Ammon's horn (tissue), 1 donor: ENCODE data around the gene FAM111A.
A peak's percentile ranks its signal among the peaks of the same experiment; 100 is the strongest.

ENCODE experiments used
- DNase-seq: peaks from one replicate; pipeline ENCODE4 v3.0.0-alpha.2; 2016; ENCODE audit warnings: low spot score

Gene FAM111A

GRCh38 chr11:59180168-59180776, 37.6 kb downstream of the FAM111A start:
- peak; percentile 71 for DNase-seq

DNA sequence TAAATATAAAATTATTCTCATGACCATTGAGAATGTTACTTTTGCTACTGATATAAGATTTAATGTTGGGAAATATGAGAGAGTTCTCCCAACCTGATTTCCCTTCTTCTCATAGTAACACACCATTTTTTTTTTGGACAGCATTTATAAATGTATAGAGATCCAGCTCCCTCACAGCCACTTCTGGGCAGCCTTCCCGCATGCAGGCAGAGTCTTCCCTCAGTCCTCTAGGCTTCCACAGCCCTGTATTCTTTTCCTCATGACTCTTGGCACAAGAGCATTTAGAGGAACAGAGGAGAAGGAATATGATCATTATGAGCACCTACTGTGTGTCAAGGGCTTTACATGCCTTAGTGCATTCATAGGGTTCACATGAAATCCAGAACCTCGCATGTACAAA, 38.3 kb downstream of the FAM111A start:
- DNase-seq = no peak

DNA sequence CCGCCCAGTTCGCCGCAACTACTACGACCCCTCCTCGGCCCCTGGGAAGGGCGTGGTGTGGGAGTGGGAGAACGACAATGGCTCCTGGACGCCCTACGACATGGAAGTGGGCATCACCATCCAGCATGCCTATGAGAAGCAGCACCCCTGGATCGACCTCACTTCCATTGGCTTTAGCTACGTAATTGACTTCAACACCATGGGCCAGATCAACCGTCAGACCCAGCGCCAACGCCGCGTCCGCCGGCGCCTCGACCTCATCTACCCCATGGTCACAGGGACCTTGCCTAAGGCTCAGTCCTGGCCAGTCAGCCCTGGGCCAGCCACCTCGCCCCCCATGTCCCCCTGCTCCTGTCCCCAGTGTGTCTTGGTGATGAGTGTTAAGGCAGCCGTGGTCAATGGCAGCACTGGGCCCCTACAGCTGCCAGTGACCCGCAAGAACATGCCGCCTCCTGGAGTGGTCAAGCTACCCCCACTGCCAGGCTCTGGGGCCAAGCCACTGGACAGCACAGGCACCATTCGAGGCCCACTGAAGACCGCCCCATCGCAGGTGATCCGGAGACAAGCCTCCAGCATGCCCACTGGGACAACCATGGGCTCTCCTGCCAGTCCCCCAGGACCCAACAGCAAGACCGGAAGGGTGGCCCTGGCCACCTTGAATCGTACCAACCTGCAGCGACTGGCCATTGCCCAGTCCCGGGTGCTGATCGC, 39.2 kb downstream of the FAM111A start:
- no peak for DNase-seq

DNA sequence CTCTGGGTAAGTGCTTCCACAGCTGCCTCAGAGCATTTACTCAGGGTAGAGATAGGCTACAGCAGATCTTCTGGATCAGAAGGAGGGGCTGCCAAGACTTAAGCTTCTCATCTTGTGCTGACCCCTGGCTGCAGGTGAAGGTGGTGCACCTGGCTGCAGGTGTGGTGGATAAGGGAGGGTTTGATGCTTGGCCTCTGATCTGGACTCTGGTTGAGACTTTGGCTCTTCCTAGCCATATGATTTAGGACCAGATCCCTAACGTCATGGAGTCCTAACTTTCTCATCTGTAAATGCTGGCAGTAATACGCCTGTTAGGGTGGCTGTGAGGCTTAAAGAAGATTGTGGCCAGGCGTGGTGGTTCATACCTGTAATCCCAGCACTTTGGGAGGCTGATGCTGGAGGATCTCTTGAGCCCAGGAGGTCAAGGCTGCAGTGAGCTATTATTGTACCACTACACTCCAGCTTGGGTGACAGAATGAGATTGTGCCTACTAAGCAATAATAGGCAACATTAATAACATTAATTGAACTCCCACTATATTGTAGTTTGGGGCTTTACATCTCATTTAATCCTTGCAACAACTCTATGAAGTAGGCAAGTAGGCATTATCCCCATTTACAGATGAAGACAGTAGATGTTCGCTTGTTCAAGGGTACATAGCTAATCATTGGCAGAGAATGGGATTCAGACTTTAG, 39.9 kb downstream of the FAM111A start:
- no peak for DNase-seq

DNA sequence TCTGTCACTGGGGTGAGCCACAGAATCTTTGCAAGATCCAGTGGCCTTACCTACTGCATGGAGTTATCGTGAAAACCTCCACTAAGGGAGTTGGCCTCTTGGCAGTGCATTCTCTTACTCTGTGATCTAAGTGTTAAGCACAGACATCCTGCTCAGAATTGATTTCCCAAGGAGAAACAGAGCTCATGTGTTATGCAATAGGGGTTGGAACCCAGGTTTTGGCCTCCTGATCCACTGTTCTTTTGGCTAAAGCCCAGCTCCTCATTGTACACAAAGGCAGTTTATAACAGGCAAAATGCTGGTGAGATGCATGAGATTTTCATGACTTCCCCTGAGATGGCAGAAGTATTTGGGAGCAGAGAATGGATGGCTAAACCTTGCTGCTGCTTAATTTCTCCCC, 41.1 kb downstream of the FAM111A start:
- no peak for DNase-seq

DNA sequence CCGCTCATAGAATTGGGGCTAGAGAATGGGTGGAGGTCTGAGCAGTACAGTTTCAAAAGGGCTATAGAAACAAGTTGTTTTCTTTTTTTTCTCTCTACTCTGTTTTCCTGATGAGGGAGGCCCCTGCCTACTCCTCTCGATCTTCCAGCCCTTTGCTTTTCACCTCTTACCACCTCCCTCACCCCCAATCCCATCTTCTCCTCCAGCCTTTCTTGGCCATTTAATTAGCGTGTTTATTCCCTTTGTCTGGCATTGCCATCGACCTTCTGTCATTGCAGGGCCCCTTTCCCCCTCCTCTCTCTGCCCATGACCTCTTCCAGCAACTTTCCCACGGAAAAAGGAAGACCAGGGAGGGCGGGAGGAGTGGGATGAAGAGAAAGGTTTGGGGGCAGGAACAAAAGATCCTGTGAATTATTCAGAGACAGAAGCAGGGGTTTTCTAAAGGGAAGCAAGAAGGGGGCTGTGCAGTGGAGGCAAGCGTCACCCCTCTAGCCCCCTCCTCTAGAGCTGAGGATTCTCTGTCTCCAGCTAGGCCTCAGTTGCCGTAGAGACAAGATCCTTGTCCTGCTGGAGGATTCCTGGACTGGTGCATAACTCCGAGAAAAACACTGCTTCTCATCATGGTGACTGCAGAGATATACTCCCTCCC, 42.2 kb downstream of the FAM111A start:
- DNase-seq = no peak

DNA sequence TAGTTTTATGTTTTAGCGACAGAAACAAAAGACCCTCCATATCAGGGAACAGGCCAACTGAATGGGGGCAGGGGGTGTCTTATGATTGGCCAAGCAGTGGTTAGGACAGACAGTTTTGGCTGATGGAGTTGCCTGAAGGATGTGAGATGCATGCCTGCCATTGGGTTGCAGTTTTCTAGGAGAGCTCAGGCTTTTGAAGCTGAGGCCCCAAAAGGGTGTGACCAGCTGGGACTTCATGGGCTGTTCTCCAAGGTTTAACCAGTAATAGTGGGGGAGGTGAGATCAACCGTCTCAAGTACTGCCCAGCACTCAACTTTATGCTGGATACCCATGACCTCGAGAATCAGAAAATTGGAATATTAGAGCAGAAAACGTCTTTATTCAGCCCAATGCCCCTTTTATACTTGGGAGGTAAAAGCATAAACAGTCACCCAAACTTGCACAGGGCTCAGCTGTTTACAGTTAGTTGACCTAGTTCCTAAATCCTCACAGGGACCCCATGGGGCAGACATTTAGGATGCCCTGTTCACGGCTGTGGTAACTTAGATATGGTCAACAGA, 42.8 kb downstream of the FAM111A start:
- DNase-seq = no peak

- peak; percentile 51 for DNase-seq
These were observed 43.5 kb downstream of the FAM111A start for GRCh38 chr11:59186130-59186594.

DNA sequence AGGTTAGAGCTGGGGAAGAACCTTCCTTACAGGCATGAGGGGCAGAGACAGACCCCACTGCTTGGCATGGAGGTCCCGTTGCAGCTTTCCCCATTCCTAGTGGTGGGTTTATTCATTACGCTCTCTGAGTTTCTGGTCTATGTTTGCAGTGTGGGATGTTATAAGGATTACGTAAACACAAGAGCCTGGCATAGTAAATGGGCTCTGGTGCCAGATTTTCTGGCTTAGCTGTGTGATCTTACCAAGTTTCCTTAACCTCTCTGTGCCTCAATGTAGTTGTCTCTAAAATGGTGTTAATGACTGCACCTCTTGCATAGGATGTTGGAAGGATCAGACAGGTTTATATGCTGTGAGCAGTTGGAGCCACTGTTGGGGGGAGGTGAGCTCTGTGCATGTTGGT, 44.4 kb downstream of the FAM111A start:
- DNase-seq = no peak

DNA sequence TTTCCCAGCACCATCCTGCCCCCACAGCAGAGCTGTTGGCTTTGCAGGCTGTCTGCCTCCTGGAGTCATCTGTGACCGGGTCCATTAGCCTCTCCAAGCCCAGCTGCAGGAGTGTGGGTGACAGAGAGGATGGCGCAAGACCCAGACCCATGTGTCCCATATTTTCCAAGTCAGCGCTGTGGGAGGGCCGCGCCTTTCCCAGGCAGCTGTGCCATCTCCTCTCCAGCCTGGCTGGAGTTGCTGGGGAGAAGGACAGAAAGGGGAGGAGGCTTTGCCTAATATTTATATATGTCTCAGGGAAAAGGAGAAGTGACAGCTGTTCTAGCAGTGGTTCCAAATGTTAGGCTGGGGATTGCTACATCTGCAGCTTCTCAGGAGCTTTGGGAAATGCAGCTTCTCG, 44.9 kb downstream of the FAM111A start:
- DNase-seq = no peak

DNA sequence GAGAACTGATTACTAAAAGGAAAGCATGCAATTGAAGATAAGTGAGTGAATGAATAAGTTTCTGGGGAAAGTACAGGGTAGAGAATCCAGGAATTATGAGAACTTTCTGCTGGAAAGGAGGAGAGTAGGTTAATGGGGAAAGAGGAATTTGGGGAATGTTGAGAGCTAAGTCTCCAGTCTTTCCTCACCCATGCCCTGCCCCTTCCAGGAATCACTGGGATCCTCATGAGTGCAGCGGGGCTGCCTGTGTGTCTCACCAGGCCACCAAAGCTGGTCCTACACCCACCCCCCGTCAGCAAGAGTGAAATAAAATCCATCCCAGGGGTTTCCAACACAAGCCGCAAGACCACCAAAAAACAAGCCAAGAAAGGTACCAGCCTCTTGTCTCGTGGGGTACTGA, 46.3 kb downstream of the FAM111A start:
- no peak for DNase-seq

DNA sequence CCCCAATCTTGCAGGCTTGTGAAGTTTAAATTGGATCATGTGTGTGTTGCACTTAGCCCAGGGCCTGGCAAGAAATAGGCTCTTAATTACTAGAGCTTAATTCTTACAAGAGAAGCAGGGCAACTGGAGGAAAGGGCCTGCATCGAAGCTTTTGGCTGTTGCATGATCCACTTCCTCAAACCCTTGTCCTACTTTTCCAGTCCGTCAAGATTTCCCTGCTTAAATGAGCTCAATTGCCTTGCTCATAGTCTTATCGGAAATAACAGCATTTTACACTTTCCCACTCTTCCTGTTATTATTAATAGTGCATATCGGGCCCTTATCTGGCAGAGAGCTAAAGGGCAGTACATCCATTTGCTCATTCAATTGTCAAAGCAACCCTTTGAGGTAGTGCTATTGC, 47.3 kb downstream of the FAM111A start:
- no peak for DNase-seq

GRCh38 chr11:59191095-59191494, 48.4 kb downstream of the FAM111A start:
- no peak for DNase-seq

DNA sequence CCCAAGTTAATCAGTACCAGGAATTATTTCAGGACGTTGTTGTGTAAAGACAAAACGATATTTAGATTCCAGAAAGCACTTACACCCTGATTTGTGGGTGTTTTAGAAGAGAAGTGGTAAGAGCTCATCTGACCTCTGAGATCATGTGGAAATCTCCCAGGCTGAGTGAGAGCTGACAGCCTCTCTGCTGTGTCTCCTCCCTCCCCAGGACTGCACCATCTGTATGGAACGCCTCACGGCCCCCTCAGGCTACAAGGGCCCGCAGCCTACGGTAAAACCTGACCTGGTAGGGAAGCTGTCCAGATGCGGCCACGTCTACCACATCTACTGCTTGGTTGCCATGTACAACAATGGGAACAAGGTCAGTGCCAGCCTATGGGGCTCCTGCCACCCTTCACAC, 49.2 kb downstream of the FAM111A start:
- DNase-seq = no peak

DNA sequence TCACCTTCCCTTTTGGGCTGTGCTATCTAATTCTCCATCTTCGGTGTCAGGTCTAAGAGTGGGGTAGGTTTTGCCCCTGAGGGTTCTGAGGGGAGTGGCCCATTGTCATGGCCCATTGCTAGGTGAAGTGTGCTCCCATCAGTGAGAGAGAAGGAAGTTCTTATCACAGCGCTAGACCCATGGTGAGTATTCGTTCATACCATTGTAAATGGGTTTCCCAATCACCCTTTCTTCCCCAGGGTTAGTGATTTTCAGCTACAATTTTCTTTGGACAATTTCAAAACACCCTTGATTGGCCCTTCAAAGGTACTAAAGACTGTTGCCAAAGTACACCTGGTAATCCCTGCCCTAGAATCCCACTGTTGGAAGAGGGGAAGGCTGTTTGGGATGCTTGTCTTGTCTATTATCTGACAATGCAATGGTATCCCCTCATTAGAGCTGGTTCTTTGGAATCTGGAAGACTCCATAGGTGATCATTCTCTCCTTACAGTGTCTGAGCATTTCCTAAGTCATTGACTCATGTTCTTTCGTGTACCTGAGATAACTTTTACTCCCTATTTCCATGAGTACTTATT, 49.9 kb downstream of the FAM111A start:
- no peak for DNase-seq

GRCh38 chr11:59193587-59194130, 51.0 kb downstream of the FAM111A start:
- no peak for DNase-seq

- no peak for DNase-seq
These were observed 52.9 kb downstream of the FAM111A start for GRCh38 chr11:59195586-59195985.

- DNase-seq = no peak
These were observed 54.1 kb downstream of the FAM111A start for GRCh38 chr11:59196777-59197176.

GRCh38 chr11:59197991-59198390, 55.3 kb downstream of the FAM111A start:
- peak; percentile 93 for DNase-seq

DNA sequence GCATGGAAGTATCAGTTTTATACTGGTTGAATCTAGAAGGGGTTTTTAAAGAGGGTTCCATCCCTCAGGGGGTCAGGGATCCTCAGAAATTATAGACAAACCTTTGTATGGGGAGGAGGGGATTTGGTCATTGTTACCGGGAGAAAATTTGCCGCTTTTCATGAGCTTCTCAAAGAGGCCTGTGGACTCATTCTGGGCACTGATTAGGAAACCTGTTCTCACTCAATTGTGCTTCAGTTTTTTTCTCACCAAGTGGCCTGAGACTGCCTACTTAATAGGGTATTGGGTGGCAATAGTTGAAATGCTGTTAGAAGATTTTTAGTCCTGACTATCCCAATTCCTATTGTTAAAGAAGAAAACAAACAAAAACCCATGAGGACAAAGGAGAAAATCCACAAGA, 56.1 kb downstream of the FAM111A start:
- DNase-seq = no peak

GRCh38 chr11:59199546-59200422, 57.1 kb downstream of the FAM111A start:
- DNase-seq = no peak
